Measurements from ENCODE around the gene MSS51.

Gene MSS51

GRCh38 chr10:73433538-73433867, at the start of gene MSS51:
Gene MSS51 (minus strand): TSS chr10:73433561. CDS start chr10:73428284, 5,277 bp downstream.
- no peak for DNase-seq

- no peak for DNase-seq
Observed at GRCh38 chr10:73480158-73480557, 46.8 kb upstream of the MSS51 start.

GRCh38 chr10:73478636-73479035, 45.3 kb upstream of the MSS51 start:
- no peak for DNase-seq

DNA sequence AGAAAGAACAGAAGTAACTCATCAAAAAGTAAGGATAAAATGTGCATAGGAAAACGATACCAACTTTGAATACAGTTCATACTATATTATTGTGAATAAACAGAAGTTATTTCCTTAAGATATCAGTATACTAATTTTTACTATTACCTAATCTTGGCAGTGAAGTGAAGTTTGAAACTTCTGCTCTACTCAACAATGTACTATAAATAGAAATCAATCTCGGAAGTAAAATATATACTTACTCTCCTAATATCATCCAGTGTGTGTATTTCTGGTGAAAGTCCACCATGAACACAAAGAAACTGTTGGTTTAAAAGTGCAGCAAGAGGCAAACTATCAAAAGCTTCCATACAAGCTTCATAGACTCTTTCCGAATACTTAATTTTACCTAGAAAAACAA, 37.9 kb upstream of the MSS51 start:
- no peak for DNase-seq

DNA sequence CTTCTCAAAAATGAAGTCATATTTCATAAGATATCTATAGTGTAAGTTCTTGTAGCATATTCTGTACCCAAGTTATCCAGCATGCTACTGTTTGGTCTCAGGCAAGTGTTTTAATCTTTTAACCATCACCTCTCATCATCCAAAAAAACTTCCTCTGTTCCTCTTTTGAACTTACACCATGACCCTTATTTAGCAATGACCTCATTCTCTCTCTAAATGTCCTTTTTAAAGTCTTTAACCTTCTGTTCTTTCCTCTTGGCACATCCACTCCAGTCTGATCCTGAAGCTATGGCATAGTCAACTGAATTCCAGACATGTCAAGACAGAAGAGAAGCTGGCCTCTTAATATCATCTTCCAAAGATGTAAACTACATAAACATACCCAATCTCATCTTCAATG, 36.2 kb upstream of the MSS51 start:
- DNase-seq, result no peak

- DNase-seq, result peak in 1 of 2 donors; percentile 9
Observed at GRCh38 chr10:73467206-73467605, 33.8 kb upstream of the MSS51 start.

GRCh38 chr10:73465978-73466726, 32.8 kb upstream of the MSS51 start:
- DNase-seq, result no peak

GRCh38 chr10:73460897-73461296, 27.5 kb upstream of the MSS51 start:
- DNase-seq, result no peak

GRCh38 chr10:73459683-73460314, 26.4 kb upstream of the MSS51 start:
- DNase-seq, result no peak

- DNase-seq, result no peak
Observed at GRCh38 chr10:73456187-73456890, 23.0 kb upstream of the MSS51 start.

GRCh38 chr10:73449113-73449512, 15.8 kb upstream of the MSS51 start:
- no peak for DNase-seq

DNA sequence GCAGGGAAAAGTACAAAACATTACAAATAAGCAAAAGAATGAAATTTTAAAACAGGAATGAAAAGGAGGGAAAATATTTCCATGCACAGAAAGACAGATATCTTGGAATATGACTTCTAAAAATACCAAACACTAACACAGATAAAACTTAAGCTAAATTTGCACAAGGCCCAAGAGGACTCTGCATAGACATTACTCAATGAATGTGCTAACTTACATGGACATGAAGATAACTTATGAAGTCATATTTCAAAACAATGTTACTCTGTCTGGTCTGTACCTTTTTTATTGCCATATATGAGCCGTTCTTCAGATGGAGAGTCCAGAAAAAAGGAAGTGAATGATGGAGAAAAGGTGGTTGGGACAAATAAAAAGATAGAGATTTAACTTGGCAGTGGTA, 15.0 kb upstream of the MSS51 start:
- no peak for DNase-seq

GRCh38 chr10:73446926-73447325, 13.6 kb upstream of the MSS51 start:
- DNase-seq, result no peak

DNA sequence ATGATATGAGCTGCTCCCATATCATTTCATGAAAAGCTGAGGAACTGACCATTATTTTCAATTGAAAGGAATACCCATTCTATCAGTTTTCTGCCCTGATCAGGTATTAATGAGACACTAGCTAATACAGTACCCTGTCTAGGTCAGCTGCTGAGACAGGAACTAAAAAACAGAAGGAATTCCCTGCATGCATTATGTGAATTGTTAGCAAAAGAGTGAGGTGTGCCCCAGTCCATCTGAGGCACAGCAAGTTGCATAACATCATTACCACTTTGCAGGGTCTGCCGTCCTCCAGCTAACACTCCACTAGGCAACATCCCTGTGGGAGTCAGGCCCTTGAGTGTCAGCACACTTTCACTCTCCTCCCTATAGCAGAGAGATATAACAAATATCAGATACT, 11.1 kb upstream of the MSS51 start:
- no peak for DNase-seq

- DNase-seq, result no peak
Observed at GRCh38 chr10:73439605-73440312, 6.4 kb upstream of the MSS51 start.

- DNase-seq, result no peak
Observed at GRCh38 chr10:73439055-73439454, 5.7 kb upstream of the MSS51 start.

- no peak for DNase-seq
Observed at GRCh38 chr10:73432646-73433537, 469 bp downstream of the MSS51 start.

DNA sequence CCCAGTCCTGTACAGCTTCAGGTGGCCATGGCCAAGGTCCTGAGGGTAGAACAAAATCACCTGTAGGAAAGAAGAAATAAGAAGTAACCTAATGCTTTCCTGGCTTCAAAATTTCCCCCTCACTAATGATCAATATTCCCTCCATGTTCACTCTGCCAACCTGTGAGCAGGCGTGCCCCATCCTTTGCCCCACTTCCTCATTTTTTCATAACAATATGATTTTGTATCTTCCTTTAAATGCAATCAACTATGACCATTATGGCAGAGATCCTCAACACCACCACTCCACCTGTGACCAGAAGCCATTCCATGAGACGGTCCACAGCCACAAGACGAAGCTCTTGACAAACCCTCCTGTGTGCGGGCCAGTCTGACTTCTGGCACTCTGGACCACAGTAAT, 7.0 kb downstream of the MSS51 start:
- DNase-seq, result no peak

- no peak for DNase-seq
Observed at GRCh38 chr10:73424478-73424877, 8.9 kb downstream of the MSS51 start.

DNA sequence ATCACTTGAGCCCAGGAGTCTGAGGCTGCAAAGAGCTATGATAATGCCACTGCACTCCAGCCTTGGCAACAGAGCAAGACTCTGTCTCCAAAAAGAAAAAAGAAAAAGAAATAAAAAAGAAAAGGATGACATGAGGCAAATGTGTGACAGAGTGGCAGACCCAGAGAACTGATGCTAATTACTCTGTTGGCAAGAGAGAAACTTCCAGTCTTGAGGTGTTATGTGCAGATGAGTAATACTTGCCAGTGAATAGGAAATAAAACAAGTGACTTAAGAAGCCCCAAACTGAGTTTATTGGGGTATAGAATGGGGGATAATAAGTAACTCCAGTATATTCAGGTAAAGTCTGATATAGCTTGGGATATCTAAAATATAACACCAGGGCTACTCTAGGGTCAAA, 10.1 kb downstream of the MSS51 start:
- DNase-seq, result no peak

GRCh38 chr10:73416571-73416970, 16.8 kb downstream of the MSS51 start:
- no peak for DNase-seq

DNA sequence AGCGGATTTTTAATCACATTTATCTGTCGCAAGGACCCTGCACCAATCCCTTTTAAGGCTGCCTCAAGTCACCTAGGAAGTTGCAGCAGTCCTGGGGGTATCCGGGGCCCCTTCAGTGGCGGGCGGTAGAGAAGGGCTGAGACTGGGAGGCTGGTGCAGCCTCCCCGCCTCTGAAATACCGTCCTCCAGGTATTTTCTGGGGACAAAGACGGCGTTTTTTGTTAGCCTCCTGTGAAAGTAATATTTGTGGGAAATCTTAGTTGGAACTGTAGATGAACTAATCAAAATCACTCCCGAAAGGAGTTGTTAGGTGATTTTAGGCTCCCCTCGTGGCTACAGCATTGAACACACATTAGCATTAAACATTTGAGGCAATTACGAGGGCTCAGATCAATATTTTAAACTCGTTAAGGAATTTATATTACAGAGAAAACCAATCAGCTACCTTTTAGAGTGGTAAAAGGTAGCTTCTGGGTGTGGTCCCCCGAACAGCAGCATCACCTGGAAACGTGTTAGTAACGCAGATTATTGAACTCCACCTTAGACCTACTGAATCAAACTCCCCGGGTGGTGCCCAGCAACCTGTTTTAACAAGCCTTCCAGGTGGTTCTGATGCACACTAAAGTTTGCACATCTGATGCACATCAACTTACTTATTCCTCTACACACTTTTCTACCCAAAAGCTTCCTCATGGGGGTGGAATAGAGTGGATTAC, 19.0 kb downstream of the MSS51 start:
- DNase-seq, result peak in 1 of 2 donors; percentile 9
